Loucy (cell line): ENCODE measurements around the gene SLC39A11.

Experiments used
- H2AFZ ChIP-seq: fragments of 200-600 bp; sonication (generic); 2 replicates; pipeline ENCODE4 v1.6.0; 2016; ENCODE audit warnings: antibody characterized with exemption, mild to moderate bottlenecking, low read length, moderate library complexity
- H3F3A ChIP-seq: fragments of 200-600 bp; 2 replicates; pipeline ENCODE4 v1.6.0; 2016; ENCODE audit warnings: antibody characterized with exemption, low read depth, mild to moderate bottlenecking
- H3K27me3 ChIP-seq: fragments of 200-600 bp; sonication (generic); 2 replicates; pipeline ENCODE4 v1.6.1; 2014; ENCODE audit warnings: low read length, mild to moderate bottlenecking; ENCODE audit not compliant: insufficient read depth, poor library complexity, severe bottlenecking
- H3K36me3 ChIP-seq: fragments of 200-600 bp; sonication (generic); 2 replicates; pipeline ENCODE4 v1.6.1; 2016; ENCODE audit warnings: low read length; ENCODE audit not compliant: insufficient read depth
- H3K4me1 ChIP-seq: fragments of 200-600 bp; sonication (generic); 2 replicates; pipeline ENCODE4 v1.5.1; 2014; ENCODE audit warnings: low read length, mild to moderate bottlenecking; ENCODE audit not compliant: insufficient read depth, poor library complexity, severe bottlenecking
- H3K4me2 ChIP-seq: fragments of 200-600 bp; sonication (generic); 2 replicates; pipeline ENCODE4 v1.6.0; 2014; ENCODE audit warnings: antibody characterized with exemption, low read length, low read depth, mild to moderate bottlenecking; ENCODE audit not compliant: poor library complexity, severe bottlenecking
- H3K4me3 ChIP-seq: fragments of 200-600 bp; sonication (generic); 2 replicates; pipeline ENCODE4 v1.5.1; 2014; ENCODE audit warnings: low read length, mild to moderate bottlenecking, mixed read lengths; ENCODE audit not compliant: poor library complexity, severe bottlenecking
- H3K79me2 ChIP-seq: fragments of 200-600 bp; sonication (generic); 2 replicates; pipeline ENCODE4 v1.6.1; 2014; ENCODE audit warnings: low read length; ENCODE audit not compliant: insufficient read depth
- H3K9ac ChIP-seq: fragments of 200-600 bp; sonication (generic); 2 replicates; pipeline ENCODE4 v1.6.0; 2014; ENCODE audit warnings: mild to moderate bottlenecking, low read depth, low read length, moderate library complexity; ENCODE audit not compliant: poor library complexity, severe bottlenecking
- H3K9me2 ChIP-seq: fragments of 200-600 bp; sonication (generic); replicated peaks from 2 replicates; pipeline ENCODE4 v1.6.1; 2016; ENCODE audit warnings: low read depth, low read length, mixed read lengths
- H3K9me3 ChIP-seq: fragments of 200-600 bp; sonication (generic); 2 replicates; pipeline ENCODE4 v1.6.1; 2014; ENCODE audit warnings: mild to moderate bottlenecking, antibody characterized with exemption, low read length, low read depth; ENCODE audit not compliant: insufficient read depth
- H4K20me1 ChIP-seq: fragments of 200-600 bp; sonication (generic); 2 replicates; pipeline ENCODE4 v1.6.0; 2014; ENCODE audit warnings: antibody characterized with exemption, low read length, mild to moderate bottlenecking; ENCODE audit not compliant: insufficient read depth, poor library complexity, severe bottlenecking
- EZH2phosphoT487 ChIP-seq: fragments of 200-600 bp; IDR thresholded peaks from 2 replicates; pipeline ENCODE4 v1.6.1; 2018; ENCODE audit warnings: antibody characterized with exemption, mild to moderate bottlenecking, moderate library complexity, borderline replicate concordance
- TF ChIP-seq, protein P1 (sequence below): fragments of 200-600 bp; sonication (generic); conservative IDR thresholded peaks from 2 replicates; pipeline ENCODE4 v1.5.1; 2014; ENCODE audit warnings: mild to moderate bottlenecking, antibody characterized with exemption, low read length

SLC39A11 gene

DNA sequence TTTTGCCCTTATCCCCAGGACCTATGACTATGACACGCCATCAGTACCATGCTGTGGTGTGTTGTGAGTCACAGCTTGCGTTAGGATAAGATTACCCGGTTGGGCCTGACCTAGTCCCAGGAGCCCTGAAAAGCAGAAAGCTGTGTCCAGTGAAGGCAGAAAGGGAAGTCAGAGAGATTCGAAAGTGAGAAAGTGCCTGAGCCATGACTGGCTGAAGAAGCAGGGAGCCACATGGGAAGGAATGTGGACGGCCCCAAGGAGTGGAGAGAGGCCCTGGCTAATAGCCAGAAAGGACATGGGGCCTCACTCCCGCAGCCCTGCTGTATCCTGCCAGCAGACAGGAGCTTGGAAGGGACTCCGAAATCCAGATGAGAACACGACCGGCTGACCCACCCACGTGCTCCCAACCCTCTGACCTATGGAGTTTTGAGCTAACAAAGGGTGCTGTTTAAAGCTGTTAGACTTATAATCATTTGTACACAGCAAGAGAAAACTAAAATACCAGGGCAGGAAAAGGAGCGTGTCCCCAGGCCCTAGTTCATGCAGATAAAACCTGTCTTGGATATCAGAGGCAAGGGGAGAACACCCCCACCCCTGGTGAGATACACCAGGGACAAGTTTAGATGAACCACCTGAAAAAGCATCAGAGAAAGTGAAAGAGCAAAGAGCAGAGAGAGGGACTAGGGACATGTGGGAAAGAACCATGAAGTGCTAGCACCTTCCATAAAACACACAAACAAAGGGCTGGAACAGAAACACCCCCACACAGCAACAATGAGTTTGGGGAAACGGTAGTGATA is 115.3 kb downstream of the SLC39A11 start:
- Histone ChIP-seq H3K9ac (no peak overlapping the region), H3K9me3 (no peaks in the 10 kb centered on the region), H3K4me1 (no peaks in the 10 kb centered on the region), H3K9me2 (no peaks in the 10 kb centered on the region), H2AFZ (no peak overlapping the region), H3K27me3 (no peaks in the 10 kb centered on the region), H4K20me1 (no peaks in the 10 kb centered on the region), H3K79me2 (no peaks in the 10 kb centered on the region; the same call in 1 of the 2 replicates), H3K4me3 (no peak overlapping the region), H3K4me2 (no peak overlapping the region), H3K36me3 (no peaks in the 10 kb centered on the region), H3F3A (no peaks in the 10 kb centered on the region)
- no peak for TF ChIP-seq EZH2phosphoT487
- TF ChIP-seq, protein P1, sequence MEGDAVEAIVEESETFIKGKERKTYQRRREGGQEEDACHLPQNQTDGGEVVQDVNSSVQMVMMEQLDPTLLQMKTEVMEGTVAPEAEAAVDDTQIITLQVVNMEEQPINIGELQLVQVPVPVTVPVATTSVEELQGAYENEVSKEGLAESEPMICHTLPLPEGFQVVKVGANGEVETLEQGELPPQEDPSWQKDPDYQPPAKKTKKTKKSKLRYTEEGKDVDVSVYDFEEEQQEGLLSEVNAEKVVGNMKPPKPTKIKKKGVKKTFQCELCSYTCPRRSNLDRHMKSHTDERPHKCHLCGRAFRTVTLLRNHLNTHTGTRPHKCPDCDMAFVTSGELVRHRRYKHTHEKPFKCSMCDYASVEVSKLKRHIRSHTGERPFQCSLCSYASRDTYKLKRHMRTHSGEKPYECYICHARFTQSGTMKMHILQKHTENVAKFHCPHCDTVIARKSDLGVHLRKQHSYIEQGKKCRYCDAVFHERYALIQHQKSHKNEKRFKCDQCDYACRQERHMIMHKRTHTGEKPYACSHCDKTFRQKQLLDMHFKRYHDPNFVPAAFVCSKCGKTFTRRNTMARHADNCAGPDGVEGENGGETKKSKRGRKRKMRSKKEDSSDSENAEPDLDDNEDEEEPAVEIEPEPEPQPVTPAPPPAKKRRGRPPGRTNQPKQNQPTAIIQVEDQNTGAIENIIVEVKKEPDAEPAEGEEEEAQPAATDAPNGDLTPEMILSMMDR: no peak

DNA sequence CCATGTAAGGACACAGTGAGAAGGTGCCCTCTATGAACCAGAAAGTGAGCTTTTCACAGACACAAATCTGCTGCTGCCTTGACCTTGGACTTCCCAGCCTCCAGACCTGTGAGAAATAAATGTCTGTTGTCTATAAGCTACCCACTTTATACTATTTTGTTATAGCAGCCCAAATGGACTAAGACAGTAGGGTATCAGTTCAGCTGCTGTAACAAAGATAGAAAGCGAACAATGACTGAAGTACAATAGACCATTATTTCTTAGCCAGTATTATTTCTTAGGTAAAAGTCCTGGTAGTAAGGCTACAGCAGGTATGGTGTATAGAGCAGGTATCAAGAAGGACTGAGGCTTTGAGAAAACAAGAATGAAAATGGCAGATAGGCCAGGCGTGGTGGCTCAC is 117.0 kb downstream of the SLC39A11 start:
- Histone ChIP-seq H3K27me3 (no peaks in the 10 kb centered on the region), H3K79me2 (no peaks in the 10 kb centered on the region; the same call in 1 of the 2 replicates), H3K4me3 (no peak overlapping the region), H3K9me3 (no peaks in the 10 kb centered on the region), H3K4me2 (no peak overlapping the region), H4K20me1 (no peaks in the 10 kb centered on the region), H3K36me3 (no peaks in the 10 kb centered on the region), H3F3A (no peaks in the 10 kb centered on the region), H3K9ac (no peak overlapping the region), H2AFZ (no peak overlapping the region), H3K4me1 (no peaks in the 10 kb centered on the region), H3K9me2 (no peaks in the 10 kb centered on the region)
- TF ChIP-seq EZH2phosphoT487: no peak
- TF ChIP-seq, protein P1: no peak

DNA sequence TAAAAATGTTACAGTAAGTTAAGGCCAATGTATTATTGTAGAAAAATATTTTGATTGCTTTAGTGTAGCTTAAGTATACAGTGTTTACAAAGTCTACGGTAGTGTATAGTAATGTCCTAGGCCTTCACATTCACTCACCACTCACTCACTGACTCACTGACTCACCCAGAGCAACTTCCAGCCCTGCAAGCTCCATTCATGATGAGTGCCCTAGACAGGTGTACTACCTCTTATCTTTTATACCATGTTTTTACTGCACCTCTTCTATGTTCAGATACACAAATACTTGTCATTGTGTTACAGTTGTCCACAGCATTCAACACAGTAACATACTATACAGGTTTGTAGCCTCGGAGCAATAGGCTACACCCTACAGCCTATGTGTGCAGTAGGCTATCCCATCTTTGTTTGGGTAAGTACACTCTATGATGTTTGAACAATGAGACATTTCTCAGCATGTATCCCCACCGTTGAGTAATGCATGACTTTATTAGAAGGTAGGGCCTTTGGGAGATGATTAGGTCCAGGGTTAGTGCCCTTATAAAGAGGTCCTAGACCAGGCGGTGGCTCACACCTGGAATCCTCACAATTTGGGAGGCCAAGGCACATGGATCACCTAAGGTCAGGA is 117.8 kb downstream of the SLC39A11 start:
- Histone ChIP-seq H3F3A (no peaks in the 10 kb centered on the region), H3K36me3 (no peaks in the 10 kb centered on the region), H4K20me1 (no peaks in the 10 kb centered on the region), H3K4me1 (no peaks in the 10 kb centered on the region), H3K4me2 (no peak overlapping the region), H3K9ac (no peak overlapping the region), H3K4me3 (no peak overlapping the region), H2AFZ (no peak overlapping the region), H3K79me2 (no peaks in the 10 kb centered on the region; the same call in 1 of the 2 replicates), H3K9me3 (no peaks in the 10 kb centered on the region), H3K9me2 (no peaks in the 10 kb centered on the region), H3K27me3 (no peaks in the 10 kb centered on the region)
- TF ChIP-seq EZH2phosphoT487: no peak
- TF ChIP-seq, protein P1: no peak
